Endometrium (tissue), 2 donors: ENCODE results near the gene CSNK1G2.

ENCODE experiments used
- FAIRE-seq: peaks from 2 replicates; lab custom pipeline; 2012; peaks lifted over from hg19 to GRCh38; lab: Jason Lieb, UNC
- donor health status: control.
- donor health status: control.

The CSNK1G2 gene

GRCh38 chr19:1944088-1944915 lies 3.3 kb downstream of the CSNK1G2 start:
- FAIRE-seq, result no peak

- FAIRE-seq, result no peak
Measured at GRCh38 chr19:1944916-1945561, 4.1 kb downstream of the CSNK1G2 start.

GRCh38 chr19:1945899-1946298 lies 4.9 kb downstream of the CSNK1G2 start:
- no peak for FAIRE-seq

DNA sequence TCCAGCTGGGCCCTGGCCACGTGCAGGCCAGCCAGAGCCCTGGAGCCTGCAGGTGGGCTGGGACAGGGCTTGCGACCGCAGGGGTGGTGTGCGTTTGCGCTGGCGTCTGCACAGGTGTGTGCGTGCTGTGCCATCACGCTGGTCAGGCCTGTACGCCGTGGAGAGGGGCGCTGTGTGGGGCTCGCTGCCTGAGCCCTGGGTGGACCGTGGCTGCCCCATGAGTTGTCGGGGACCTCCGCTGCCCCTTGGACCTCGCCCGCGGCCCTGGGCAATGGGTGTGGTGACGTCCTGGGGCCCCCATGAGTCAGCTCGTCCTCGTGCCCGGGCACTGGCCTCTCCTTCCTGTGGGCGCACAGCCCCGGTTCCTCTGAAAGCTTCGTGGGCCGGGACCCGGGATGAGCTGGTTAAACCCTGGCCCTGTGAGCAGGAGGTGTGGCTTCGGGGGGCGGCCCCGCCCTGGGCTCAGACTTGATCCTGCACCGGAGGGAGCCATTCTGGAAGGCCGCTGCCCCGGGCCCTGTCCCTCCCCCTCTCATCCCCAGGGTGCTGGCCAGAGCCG lies 6.8 kb downstream of the CSNK1G2 start:
- FAIRE-seq, result no peak

DNA sequence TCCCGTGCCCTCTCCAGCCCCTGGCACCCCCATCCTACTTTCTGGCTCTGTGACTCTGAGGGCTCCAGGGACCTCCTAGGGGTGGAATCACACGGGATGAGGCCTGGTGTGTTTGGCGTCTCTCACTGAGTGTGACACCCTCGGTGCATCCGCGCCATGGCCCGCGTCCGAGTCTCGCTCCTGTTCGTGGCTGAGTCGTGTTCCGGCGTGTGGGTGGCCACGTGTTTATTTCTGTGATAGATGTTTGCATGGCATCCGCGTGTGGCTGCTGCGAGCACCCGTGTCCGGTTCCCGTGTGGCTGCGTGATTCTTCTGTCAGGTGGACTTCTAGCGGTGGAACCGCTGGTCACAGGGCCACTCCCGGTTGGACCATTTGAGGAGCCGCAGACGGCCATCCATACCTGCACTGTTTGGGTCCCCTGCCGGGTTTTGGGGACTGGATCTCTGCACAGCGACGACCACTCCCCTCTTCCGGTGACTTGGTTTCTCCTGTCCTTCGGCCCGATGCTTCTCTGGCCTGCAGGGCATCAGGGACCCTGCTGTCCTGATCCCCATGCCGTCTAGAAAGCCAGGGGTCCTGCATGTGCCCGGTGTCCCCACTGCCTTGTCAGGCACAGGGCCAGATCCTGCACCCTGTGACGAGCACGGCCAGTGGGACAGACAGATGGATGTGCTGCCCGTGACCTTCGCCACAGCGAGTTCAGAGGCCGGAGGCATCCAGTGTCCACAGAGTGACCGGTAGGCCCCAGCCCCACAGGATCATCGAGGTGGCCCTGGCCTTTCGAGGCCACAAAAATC lies 8.5 kb downstream of the CSNK1G2 start:
- FAIRE-seq, result no peak

GRCh38 chr19:1950640-1951039 lies 9.7 kb downstream of the CSNK1G2 start:
- no peak for FAIRE-seq

GRCh38 chr19:1952635-1953034 lies 11.7 kb downstream of the CSNK1G2 start:
- FAIRE-seq, result no peak

DNA sequence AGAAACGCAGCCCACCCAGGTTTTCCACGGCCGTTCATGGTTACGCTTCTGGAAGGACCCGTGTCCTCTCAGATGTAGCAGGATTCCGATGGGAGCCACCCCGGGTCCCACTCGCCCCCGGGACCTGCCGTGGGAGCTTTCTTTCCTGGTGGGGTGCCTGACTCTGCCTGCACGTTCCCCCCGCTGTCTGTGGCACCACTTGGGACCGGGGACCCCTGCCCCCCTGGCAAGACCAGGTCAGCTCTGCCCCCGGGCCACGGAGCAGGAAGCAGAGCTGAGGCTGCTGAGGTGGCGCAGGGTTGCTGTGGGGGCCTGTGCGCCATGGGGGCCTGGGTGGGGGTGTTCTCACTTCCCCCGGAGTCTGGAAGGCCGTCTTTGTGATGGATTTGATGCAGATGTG lies 12.1 kb downstream of the CSNK1G2 start:
- FAIRE-seq, result no peak

- no peak for FAIRE-seq
Measured at GRCh38 chr19:1953441-1954094, 12.6 kb downstream of the CSNK1G2 start.

DNA sequence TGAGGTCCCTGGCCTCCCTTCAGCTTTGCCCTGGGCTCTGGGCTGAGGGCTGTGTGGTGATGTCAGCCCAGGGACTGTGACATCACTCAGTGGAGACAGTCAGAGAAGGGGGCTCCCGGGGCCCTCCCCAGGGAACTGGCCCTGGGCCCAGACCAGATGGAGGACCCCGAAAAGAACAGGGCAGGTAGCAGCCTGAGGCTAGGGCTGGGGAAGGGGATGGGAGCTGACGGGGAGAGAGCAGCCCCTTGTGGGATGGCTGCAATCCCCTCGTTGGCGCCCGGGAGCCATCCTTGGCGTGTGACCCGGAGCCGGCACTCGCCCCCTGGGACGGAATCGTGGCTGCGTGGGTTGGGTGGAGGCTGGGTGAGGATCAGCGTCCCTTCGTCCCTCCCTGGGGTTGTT lies 13.6 kb downstream of the CSNK1G2 start:
- FAIRE-seq, result no peak

- no peak for FAIRE-seq
Measured at GRCh38 chr19:1955171-1956121, 14.5 kb downstream of the CSNK1G2 start.

DNA sequence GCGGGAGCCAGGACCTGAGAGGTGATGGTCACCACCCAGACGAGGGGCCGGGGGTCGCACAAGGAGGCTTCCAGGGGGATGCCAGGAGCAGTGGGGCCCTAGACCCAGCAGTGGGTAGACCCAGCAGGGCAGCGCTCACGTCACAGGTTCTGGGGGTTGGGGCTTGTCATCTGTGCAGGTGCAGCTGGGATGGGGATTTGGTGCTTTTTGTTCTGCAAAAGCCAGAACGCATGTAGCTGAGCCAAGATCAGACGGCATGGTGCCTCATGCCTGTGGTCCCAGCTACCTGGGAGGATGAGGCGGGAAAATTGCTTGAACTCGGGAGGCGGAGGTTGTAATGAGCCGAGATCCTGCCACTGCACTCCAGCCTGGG lies 15.1 kb downstream of the CSNK1G2 start:
- no peak for FAIRE-seq

- no peak for FAIRE-seq
Measured at GRCh38 chr19:1956868-1957492, 16.0 kb downstream of the CSNK1G2 start.

DNA sequence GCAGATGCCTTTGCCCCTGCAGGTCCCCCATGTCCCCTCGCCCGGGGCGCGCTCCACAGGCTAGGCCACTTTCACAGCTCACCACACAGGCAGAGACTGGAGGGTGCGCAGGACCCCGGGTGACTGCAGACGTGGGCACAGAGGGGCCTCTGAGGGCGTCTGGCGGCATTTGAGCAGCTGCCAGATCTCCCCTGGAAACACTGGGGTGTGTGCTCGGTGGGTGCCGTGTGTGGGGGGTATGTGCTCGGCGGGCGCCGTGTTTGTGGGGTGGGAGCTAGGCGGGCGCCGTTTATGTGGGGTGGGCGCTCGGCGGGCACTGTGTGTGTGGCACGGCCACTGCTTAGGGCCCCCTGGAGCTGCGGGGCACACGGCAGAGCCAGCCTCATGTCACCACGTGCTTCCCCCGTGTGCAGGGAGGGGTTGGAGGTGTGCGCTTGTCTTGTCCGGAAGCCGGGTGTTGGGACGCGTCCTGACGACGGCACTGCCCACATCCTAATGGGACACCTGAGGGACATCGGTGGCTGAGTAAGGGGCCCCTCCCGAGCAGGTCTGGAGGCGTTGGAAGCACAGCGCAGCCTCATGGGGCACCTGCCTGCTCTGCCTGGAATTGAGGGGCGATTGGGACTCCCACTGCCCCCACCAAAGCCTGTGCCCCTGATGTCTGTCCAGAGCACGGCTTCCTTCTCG lies 16.7 kb downstream of the CSNK1G2 start:
- no peak for FAIRE-seq

- no peak for FAIRE-seq
Measured at GRCh38 chr19:1959928-1960589, 19.1 kb downstream of the CSNK1G2 start.

DNA sequence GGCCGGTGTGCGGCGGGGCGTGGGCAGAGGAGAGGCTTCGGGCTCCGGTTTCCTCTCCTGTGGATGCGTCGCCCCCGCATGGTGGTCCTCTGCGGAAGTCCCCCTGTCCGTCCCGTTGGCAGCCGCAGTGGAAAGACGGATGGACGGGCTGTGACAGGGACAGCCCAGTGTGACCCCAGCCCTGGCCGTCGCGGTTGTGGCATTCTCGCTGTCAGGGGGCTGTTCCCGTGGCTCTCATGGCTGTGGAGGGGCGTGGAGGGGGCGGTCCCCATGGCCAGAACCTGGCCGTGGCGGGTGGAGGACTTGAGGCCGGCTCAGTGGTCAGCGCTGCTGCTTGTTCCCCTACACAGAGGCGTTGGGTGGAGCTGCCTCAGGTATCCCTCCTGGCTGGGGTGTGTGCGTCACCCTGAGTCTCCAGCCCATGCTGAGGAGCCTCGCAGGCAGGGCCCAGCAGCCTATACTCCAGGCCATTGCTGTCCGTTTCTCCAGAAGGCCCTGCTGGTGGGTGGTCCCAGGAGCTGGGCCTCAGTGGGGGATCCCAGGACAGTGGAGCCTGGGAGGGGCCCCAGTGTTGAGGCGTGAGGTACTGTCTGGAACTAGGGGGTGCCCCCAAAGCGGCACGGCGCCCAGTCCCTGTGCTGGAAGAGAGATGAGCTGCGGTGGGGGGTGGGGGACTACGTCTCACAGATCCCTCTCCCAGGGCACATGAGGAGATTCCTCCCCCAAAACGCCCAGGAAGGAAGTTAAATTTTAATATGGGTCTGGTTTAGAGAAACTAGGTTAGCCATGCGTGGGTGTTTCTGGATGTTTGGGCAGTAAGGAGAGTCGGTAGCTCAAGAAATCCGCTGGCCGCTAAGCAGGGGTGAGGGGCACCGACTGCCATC lies 20.3 kb downstream of the CSNK1G2 start:
- FAIRE-seq, result no peak

DNA sequence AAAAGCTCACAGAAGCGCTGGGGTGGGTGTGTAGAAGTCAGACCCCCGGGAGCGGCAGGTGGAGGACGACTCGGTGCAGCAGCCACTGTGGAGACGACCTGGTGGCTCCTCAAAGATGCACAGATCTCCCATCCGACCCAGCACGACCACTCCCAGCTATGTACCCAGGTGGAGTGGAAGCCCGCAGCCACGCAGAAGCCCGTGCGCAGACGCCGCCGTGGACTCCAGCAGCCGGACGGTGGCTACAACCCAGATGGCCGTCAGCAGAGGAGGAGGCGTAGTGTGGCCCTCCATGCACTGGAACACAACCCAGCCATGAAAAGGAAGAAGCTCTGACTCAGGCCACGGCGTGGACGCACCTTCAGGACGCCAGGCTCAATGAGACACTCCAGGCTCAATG lies 21.7 kb downstream of the CSNK1G2 start:
- no peak for FAIRE-seq

- no peak for FAIRE-seq
Measured at GRCh38 chr19:1967087-1967608, 26.2 kb downstream of the CSNK1G2 start.
